SU-DHL-6 (cell line): ENCODE data around the gene FAM107A.

ENCODE experiments used
- CTCF ChIP-seq: fragments of 200-600 bp; sonication (generic); IDR thresholded peaks from one replicate; pipeline ENCODE4 v1.5.1; 2017; ENCODE audit warnings: antibody characterized with exemption, mild to moderate bottlenecking, low read length, moderate library complexity; ENCODE audit not compliant: insufficient read depth, poor library complexity, severe bottlenecking
- EZH2phosphoT487 ChIP-seq: fragments of 200-600 bp; sonication (generic), shearing (Covaris generic); conservative IDR thresholded peaks from 2 replicates; pipeline ENCODE4 v1.6.1; 2018; ENCODE audit warnings: mild to moderate bottlenecking, antibody characterized with exemption, low read length, moderate library complexity, mixed read lengths

- TF ChIP-seq CTCF (no peak), EZH2phosphoT487 (no peak)
Measured at GRCh38 chr3:58566398-58567250, 10.6 kb downstream of the FAM107A start.
